H1 (cell line): Measurements from ENCODE around the gene OPN3. TPM values are rescaled to one million over a fixed set of nuclear protein-coding genes. Genes with fewer than 3 reads are reported as not detected.

Experiments
- CTCF ChIA-PET: fragments of 300-600 bp; sonication (Branson Sonifier 250); formaldehyde crosslinking; loops from one replicate; lab custom pipeline; 2021; ENCODE audit not compliant: partially characterized antibody; lab: Charles Lee
- POLR2A ChIA-PET: fragments of 300-600 bp; sonication (Branson Sonifier 250); formaldehyde crosslinking; loops from one replicate; lab custom pipeline; 2021; ENCODE audit warnings: inconsistent platforms; ENCODE audit not compliant: partially characterized antibody; lab: Charles Lee
- DNase-seq, 2 experiments: peaks; one replicate each; pipeline versions ENCODE4 v3.0.0 to v3.0.0-alpha.2; 2010 to 2022; ENCODE audit warnings: low spot score in 2 of 2, low read depth in 1 of 2, mixed read lengths in 1 of 2
- FAIRE-seq: peaks from 2 replicates; lab custom pipeline; 2011; peaks lifted over from hg19 to GRCh38; lab: Jason Lieb, UNC
- H2AFZ ChIP-seq: 2 replicates; pipeline ENCODE4 v1.8.1; 2012; ENCODE audit warnings: low read length, inconsistent platforms
- H2AK5ac ChIP-seq: 2 replicates; pipeline ENCODE4 v1.6.1; 2013; ENCODE audit warnings: low read depth, low read length
- H2BK120ac ChIP-seq: replicated peaks from 2 replicates; pipeline ENCODE3; 2013; ENCODE audit warnings: low read depth, low read length, inconsistent platforms
- H2BK12ac ChIP-seq: 2 replicates; pipeline ENCODE4 v1.6.1; 2013; ENCODE audit warnings: low read depth, low read length
- H2BK15ac ChIP-seq: 2 replicates; pipeline ENCODE4 v1.6.1; 2013; ENCODE audit warnings: low read length
- H2BK20ac ChIP-seq: 2 replicates; pipeline ENCODE4 v1.6.1; 2013; ENCODE audit warnings: low read length
- H2BK5ac ChIP-seq: 2 replicates; pipeline ENCODE4 v1.6.1; 2013; ENCODE audit warnings: low read depth, low read length
- H3K14ac ChIP-seq: 2 replicates; pipeline ENCODE4 v1.6.1; 2013; ENCODE audit warnings: inconsistent platforms; ENCODE audit not compliant: insufficient read length
- H3K18ac ChIP-seq: 2 replicates; pipeline ENCODE4 v1.6.1; 2013; ENCODE audit warnings: low read length; ENCODE audit errors: extremely low read depth
- H3K23ac ChIP-seq: 2 replicates; pipeline ENCODE4 v1.6.1; 2013; ENCODE audit warnings: inconsistent platforms; ENCODE audit not compliant: insufficient read length
- H3K23me2 ChIP-seq: 2 replicates; pipeline ENCODE4 v1.6.1; 2013; ENCODE audit warnings: low read depth, low read length
- H3K27ac ChIP-seq: 2 replicates; pipeline ENCODE4 v1.6.1; 2011; ENCODE audit warnings: low read depth, low read length, inconsistent platforms
- H3K27me3 ChIP-seq, 4 experiments: replicated peaks in 1 of 4; 1 replicate in 1 of 4; 2 replicates in 3 of 4; pipeline versions ENCODE4 v1.6.1 to v1.8.1; 2011 to 2013; ENCODE audit warnings: low read length in 3 of 4, mild to moderate bottlenecking in 3 of 4, inconsistent platforms in 2 of 4, mixed read lengths in 2 of 4, moderate library complexity in 1 of 4; ENCODE audit not compliant: control insufficient read depth in 3 of 4, insufficient read depth in 3 of 4; ENCODE audit errors: extremely low read depth in 1 of 4
- H3K36me3 ChIP-seq, 4 experiments: 2 replicates each; pipeline versions ENCODE4 v1.6.1 to v1.8.1; 2011 to 2013; ENCODE audit warnings: mild to moderate bottlenecking in 4 of 4, low read length in 3 of 4, moderate library complexity in 2 of 4, control low read depth in 1 of 4, inconsistent platforms in 1 of 4; ENCODE audit not compliant: insufficient read depth in 4 of 4, control insufficient read depth in 2 of 4
- H3K4ac ChIP-seq: replicated peaks from 2 replicates; pipeline ENCODE3; 2013; ENCODE audit warnings: low read length, low read depth, mixed read lengths, inconsistent platforms; ENCODE audit not compliant: insufficient read length
- H3K4me1 ChIP-seq, 4 experiments: replicated peaks in 1 of 4; 1 replicate in 1 of 4; 2 replicates in 3 of 4; pipeline versions ENCODE4 v1.6.1 to v1.8.1; 2011 to 2013; ENCODE audit warnings: low read length in 3 of 4, inconsistent platforms in 2 of 4, mixed read lengths in 1 of 4; ENCODE audit not compliant: insufficient read depth in 4 of 4, control insufficient read depth in 3 of 4
- H3K4me2 ChIP-seq, 2 experiments: 2 replicates each; pipeline versions ENCODE4 v1.6.1 to v1.8.1; 2011 to 2013; ENCODE audit warnings: low read depth in 2 of 2, low read length in 2 of 2, control low read depth in 1 of 2, inconsistent platforms in 1 of 2, mild to moderate bottlenecking in 1 of 2; ENCODE audit not compliant: insufficient read depth in 1 of 2
- H3K4me3 ChIP-seq, 4 experiments: fragments of 200-600, 300-600 bp in 1 of 4; sonication (generic), shearing (Covaris generic), sonication (Bioruptor Twin) in 1 of 4; 2 replicates each; pipeline versions ENCODE4 v1.5.1 to v1.8.1; 2011 to 2016; ENCODE audit warnings: low read length in 4 of 4, low read depth in 3 of 4, control low read depth in 2 of 4, inconsistent platforms in 2 of 4, mild to moderate bottlenecking in 2 of 4, mixed read lengths in 1 of 4, moderate library complexity in 1 of 4; ENCODE audit not compliant: insufficient read depth in 2 of 4; ENCODE audit errors: extremely low read depth in 1 of 4
- H3K56ac ChIP-seq: replicated peaks from 2 replicates; pipeline ENCODE3; 2013; ENCODE audit warnings: low read depth, mild to moderate bottlenecking, mixed read lengths, low read length, inconsistent platforms; ENCODE audit not compliant: insufficient read length
- H3K79me1 ChIP-seq: 2 replicates; pipeline ENCODE4 v1.6.1; 2013; ENCODE audit warnings: low read depth, low read length, control low read depth
- H3K79me2 ChIP-seq, 2 experiments: 2 replicates each; pipeline versions ENCODE4 v1.6.1 to v1.8.1; 2012 to 2013; ENCODE audit warnings: low read length in 2 of 2, mild to moderate bottlenecking in 2 of 2, inconsistent platforms in 1 of 2; ENCODE audit not compliant: insufficient read depth in 2 of 2, control insufficient read depth in 1 of 2
- H3K9ac ChIP-seq, 4 experiments: replicated peaks in 1 of 4; 1 replicate in 1 of 4; 2 replicates in 3 of 4; pipeline versions ENCODE4 v1.6.1 to v1.8.1; 2011 to 2013; ENCODE audit warnings: low read depth in 3 of 4, low read length in 3 of 4, control low read depth in 2 of 4, mild to moderate bottlenecking in 2 of 4, moderate library complexity in 2 of 4, inconsistent platforms in 1 of 4; ENCODE audit errors: extremely low read depth in 1 of 4
- H3K9me3 ChIP-seq, 2 experiments: 2 replicates each; pipeline versions ENCODE4 v1.6.1 to v1.8.1; 2012 to 2013; ENCODE audit warnings: mild to moderate bottlenecking in 2 of 2, moderate library complexity in 2 of 2, control low read depth in 1 of 2, inconsistent platforms in 1 of 2, low read depth in 1 of 2, low read length in 1 of 2, mixed read lengths in 1 of 2; ENCODE audit not compliant: insufficient read depth in 2 of 2
- H4K20me1 ChIP-seq, 2 experiments: replicated peaks in 1 of 2; 2 replicates each; pipeline versions ENCODE3 to v1.8.1; 2011 to 2013; ENCODE audit warnings: inconsistent platforms in 2 of 2, low read length in 2 of 2, mild to moderate bottlenecking in 1 of 2; ENCODE audit not compliant: insufficient read depth in 2 of 2, control insufficient read depth in 1 of 2
- H4K5ac ChIP-seq: 2 replicates; pipeline ENCODE4 v1.6.1; 2013; ENCODE audit warnings: low read length, low read depth, mixed read lengths, inconsistent platforms; ENCODE audit not compliant: insufficient read length
- H4K8ac ChIP-seq: 2 replicates; pipeline ENCODE4 v1.8.0; 2013; ENCODE audit warnings: mild to moderate bottlenecking, moderate library complexity, low read length, inconsistent platforms; ENCODE audit not compliant: insufficient read depth; ENCODE audit errors: extremely low read depth
- H4K91ac ChIP-seq: replicated peaks from 2 replicates; pipeline ENCODE3; 2013; ENCODE audit warnings: low read length, mixed read lengths, inconsistent platforms; ENCODE audit not compliant: insufficient read length
- BRCA1 ChIP-seq: IDR thresholded peaks from 2 replicates; pipeline ENCODE4 v1.6.1; 2012; ENCODE audit warnings: low read depth, low read length, improper control_type of control experiment
- CBX5 ChIP-seq: fragments of 300-800, 300-1000 bp; sonication (generic); IDR thresholded peaks from 2 replicates; pipeline ENCODE4 v1.7.1; 2016; ENCODE audit warnings: antibody characterized with exemption, low read length, low read depth
- CHD1 ChIP-seq: IDR thresholded peaks from 2 replicates; pipeline ENCODE4 v1.6.1; 2012; ENCODE audit warnings: low read depth, low read length, improper control_type of control experiment
- CHD2 ChIP-seq: IDR thresholded peaks from 2 replicates; pipeline ENCODE4 v1.6.1; 2012; ENCODE audit warnings: low read length, improper control_type of control experiment
- E2F6 ChIP-seq: IDR thresholded peaks from 2 replicates; pipeline ENCODE4 v1.6.1; 2012; ENCODE audit warnings: inconsistent platforms
- FOSL1 ChIP-seq: IDR thresholded peaks from 2 replicates; pipeline ENCODE4 v1.6.1; 2011; ENCODE audit warnings: mild to moderate bottlenecking, low read depth, low read length, moderate library complexity; ENCODE audit not compliant: insufficient read depth
- KDM5A ChIP-seq: fragments of 200-600 bp; IDR thresholded peaks from 2 replicates; pipeline ENCODE4 v1.7.1; 2012; ENCODE audit warnings: mild to moderate bottlenecking, low read length, inconsistent platforms, mixed read lengths
- NANOG ChIP-seq: IDR thresholded peaks from 2 replicates; pipeline ENCODE4 v1.6.1; 2011; ENCODE audit warnings: low read length, low read depth, mild to moderate bottlenecking, inconsistent platforms; ENCODE audit not compliant: insufficient read depth, poor library complexity, severe bottlenecking
- POLR2A ChIP-seq, 2 experiments: IDR thresholded peaks; 1 replicate in 1 of 2; 2 replicates in 1 of 2; pipeline ENCODE4 v1.6.1; 2011; ENCODE audit warnings: low read depth in 2 of 2, low read length in 2 of 2, mild to moderate bottlenecking in 2 of 2; ENCODE audit errors: control extremely low read depth in 1 of 2
- SIX5 ChIP-seq: IDR thresholded peaks from 2 replicates; pipeline ENCODE4 v1.6.1; 2011; ENCODE audit warnings: mild to moderate bottlenecking, low read depth, low read length
- SP4 ChIP-seq: IDR thresholded peaks from 2 replicates; pipeline ENCODE4 v1.6.1; 2012; ENCODE audit warnings: low read length, inconsistent platforms
- USF2 ChIP-seq: IDR thresholded peaks from 2 replicates; pipeline ENCODE4 v1.6.1; 2011; ENCODE audit warnings: low read length, improper control_type of control experiment
- WGBS, 2 experiments: shearing (Covaris generic) in 1 of 2; methylation state at CpG; one replicate each; pipeline versions ENCODE4 v1.1.6 to v1.1.7; 2013 to 2015; ENCODE audit warnings: low lambda C conversion rate in 2 of 2, mixed read lengths in 2 of 2, inconsistent platforms in 1 of 2, low coverage in 1 of 2, missing lambda C conversion rate in 1 of 2; ENCODE audit not compliant: insufficient replicate concordance in 2 of 2, insufficient coverage in 1 of 2, insufficient read length in 1 of 2; ENCODE audit errors: extremely low coverage in 1 of 2, missing lambda C conversion rate in 1 of 2; 5-methylcytosine and 5-hydroxymethylcytosine counted together
- polyA plus RNA-seq, 7 experiments: library from polyadenylated mRNA; depleted of rRNA in 3 of 7; stranded (reverse) in 5 of 7; unstranded in 2 of 7; fragments of >200 nt in 5 of 7; fragments of 200-250 nt in 2 of 7; gene quantifications; 1 replicate in 5 of 7; 2 replicates in 1 of 7; 4 replicates in 1 of 7; pipeline versions ENCODE4 v1.2.1 to v1.2.3, GENCODE V29; 2011 to 2013; ENCODE audit warnings: missing spikeins in 2 of 7, mixed read lengths in 2 of 7
- total RNA-seq: library from RNA; stranded (reverse); fragmentation: NEBNext Ultra II Directional; extraction: Animal tissue kit (Norgen Biotek cat#: 25700); gene quantifications from 2 replicates; pipeline ENCODE4 v1.2.1, GENCODE V29; 2021
- TF ChIP-seq, protein P1 (sequence below): IDR thresholded peaks from 2 replicates; pipeline ENCODE4 v1.6.1; 2012; ENCODE audit warnings: inconsistent platforms

The OPN3 gene
- total and polyA plus RNA-seq, 2 of the 8 experiments (the other 6 are each of a cell fraction or from before 2014, with no cell fraction given): 8.8 to 19.4 TPM

DNA sequence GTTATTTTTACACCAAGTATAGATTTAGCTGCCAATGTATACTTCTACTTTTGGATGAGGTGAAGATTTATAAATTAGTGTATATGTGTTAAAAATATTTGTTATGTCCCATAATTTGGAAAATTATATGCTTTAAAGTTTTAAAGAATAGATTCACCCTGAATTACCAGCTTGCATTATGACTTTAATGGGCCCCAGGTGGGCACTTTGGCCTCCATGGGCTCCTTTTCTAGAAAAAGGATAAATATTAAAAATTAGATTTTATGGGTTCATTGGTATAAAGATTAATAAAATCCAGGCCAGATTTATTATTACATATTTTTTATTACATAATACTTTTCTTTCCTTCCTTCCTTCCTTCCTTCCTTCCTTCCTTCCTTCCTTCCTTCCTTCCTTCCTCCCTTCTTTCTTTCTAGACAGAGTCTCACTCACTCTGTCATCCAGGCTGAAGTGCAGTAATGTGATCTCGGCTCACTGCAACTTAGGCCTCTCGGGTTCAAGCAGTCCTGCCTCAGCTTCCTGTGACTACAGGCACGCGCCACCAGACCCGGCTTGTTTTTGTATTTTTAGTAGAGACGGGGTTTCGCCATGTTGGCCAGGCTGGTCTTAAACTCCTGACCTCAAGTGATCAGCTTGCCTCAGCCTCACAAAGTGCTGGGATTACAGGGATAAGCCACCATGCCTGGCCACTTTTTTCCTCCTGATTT, 86.1 kb downstream of the OPN3 start:
- no peak overlapping the region for H2BK12ac ChIP-seq
- H2AK5ac ChIP-seq: no peak overlapping the region
- ChIA-PET CTCF (no interaction called here), POLR2A (no interaction called here)
- no peaks in the 10 kb centered on the region for H3K36me3 ChIP-seq
- no peak overlapping the region for H2BK120ac ChIP-seq
- WGBS, 2 experiments: 91% methylated on average over 7 of the region's 7 CpGs; no CpG with 5 or more reads in 1 of the 2 experiments
- no peaks in the 10 kb centered on the region for H3K4me1 ChIP-seq
- H3K9me3 ChIP-seq: no peaks in the 10 kb centered on the region
- no peak overlapping the region for H4K8ac ChIP-seq
- no peak overlapping the region for H3K4me2 ChIP-seq
- no peaks in the 10 kb centered on the region for H3K27me3 ChIP-seq
- H3K4ac ChIP-seq: no peak overlapping the region
- H3K23ac ChIP-seq: no peak overlapping the region
- no peak overlapping the region for H3K56ac ChIP-seq
- no peaks in the 10 kb centered on the region for H3K79me1 ChIP-seq
- H2BK5ac ChIP-seq: no peak overlapping the region
- H3K14ac ChIP-seq: no peak overlapping the region
- no peak overlapping the region for H3K27ac ChIP-seq
- H3K23me2 ChIP-seq: no peaks in the 10 kb centered on the region
- no peaks in the 10 kb centered on the region for H4K20me1 ChIP-seq
- no peak overlapping the region for H2AFZ ChIP-seq
- DNase-seq (no peak), FAIRE-seq (no peak)
- H4K91ac ChIP-seq: no peak overlapping the region
- H3K79me2 ChIP-seq: no peaks in the 10 kb centered on the region
- H3K18ac ChIP-seq: no peak overlapping the region
- H3K4me3 ChIP-seq: no peak overlapping the region
- no peak overlapping the region for H4K5ac ChIP-seq
- no peak overlapping the region for H2BK20ac ChIP-seq
- H2BK15ac ChIP-seq: no peak overlapping the region
- no peak overlapping the region for H3K9ac ChIP-seq
- no peak for TF ChIP-seq BRCA1
- no peak for TF ChIP-seq NANOG
- no peak for TF ChIP-seq USF2
- TF ChIP-seq, protein P1, sequence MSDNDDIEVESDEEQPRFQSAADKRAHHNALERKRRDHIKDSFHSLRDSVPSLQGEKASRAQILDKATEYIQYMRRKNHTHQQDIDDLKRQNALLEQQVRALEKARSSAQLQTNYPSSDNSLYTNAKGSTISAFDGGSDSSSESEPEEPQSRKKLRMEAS: no peak
- TF ChIP-seq POLR2A (IDR thresholded peaks at IDR 0.05; ENCODE audit: control extremely low read depth in 1 of 2, low read depth in 2 of 2, low read length in 2 of 2): no peak
- no peak for TF ChIP-seq FOSL1
- TF ChIP-seq SIX5: no peak
- TF ChIP-seq CHD2: no peak
- no peak for TF ChIP-seq CHD1
- TF ChIP-seq E2F6: no peak
- no peak for TF ChIP-seq CBX5
- TF ChIP-seq SP4: no peak
- TF ChIP-seq KDM5A: no peak
